Esophagus muscularis mucosa (tissue), 3 donors: Measurements from ENCODE around the gene DNAH6.

Experiments
- EP300 ChIP-seq: sonication (generic); formaldehyde crosslinking; IDR thresholded peaks from one replicate; pipeline ENCODE4 v1.6.1; 2017; ENCODE audit warnings: antibody characterized with exemption
- TF ChIP-seq, protein P1 (sequence below), 3 experiments: fragments of 200-600 bp in 2 of 3; fragments of 450-650 bp in 1 of 3; sonication (generic) in 2 of 3; IDR thresholded peaks; one replicate each; pipeline ENCODE4 v1.5.1; 2017 to 2019; ENCODE audit warnings: antibody characterized with exemption in 3 of 3, mild to moderate bottlenecking in 2 of 3, moderate library complexity in 1 of 3

DNA sequence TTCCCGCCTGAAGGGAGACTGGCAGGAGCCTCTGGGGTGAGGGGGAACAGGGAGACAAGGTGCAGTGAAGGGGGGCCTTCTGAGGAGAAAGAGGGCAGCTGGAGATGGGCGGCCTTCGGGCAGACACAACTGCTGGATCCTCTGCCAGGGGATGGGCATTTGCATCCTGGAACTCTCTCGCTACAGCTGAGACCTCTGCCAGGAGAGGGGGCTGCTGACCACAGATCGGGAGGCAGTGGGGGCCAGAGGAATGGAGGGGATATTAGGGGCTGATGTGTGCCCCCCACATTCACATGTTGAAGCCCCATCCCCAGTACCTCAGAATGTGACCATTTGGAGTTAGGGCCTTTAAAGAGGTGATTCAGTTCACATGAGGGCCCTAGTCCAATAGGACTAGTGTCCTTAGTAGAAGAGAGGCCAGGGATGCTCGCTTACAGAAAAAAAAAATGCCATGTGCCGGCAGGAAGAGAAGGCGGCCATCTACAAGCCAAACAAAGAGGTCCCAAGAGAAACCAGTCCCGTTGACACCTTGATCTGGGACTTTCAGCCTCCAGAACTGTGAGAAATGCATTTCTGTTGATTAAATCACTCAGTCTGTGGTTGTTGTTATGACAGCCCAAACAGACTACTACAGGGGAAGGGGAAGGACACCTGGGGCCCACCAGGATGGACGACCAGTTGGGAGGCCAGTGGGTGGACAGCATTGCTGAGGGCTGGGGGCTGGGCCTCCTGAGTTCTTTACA, 314.6 kb downstream of the DNAH6 start:
- no peak for TF ChIP-seq EP300
- TF ChIP-seq, protein P1, sequence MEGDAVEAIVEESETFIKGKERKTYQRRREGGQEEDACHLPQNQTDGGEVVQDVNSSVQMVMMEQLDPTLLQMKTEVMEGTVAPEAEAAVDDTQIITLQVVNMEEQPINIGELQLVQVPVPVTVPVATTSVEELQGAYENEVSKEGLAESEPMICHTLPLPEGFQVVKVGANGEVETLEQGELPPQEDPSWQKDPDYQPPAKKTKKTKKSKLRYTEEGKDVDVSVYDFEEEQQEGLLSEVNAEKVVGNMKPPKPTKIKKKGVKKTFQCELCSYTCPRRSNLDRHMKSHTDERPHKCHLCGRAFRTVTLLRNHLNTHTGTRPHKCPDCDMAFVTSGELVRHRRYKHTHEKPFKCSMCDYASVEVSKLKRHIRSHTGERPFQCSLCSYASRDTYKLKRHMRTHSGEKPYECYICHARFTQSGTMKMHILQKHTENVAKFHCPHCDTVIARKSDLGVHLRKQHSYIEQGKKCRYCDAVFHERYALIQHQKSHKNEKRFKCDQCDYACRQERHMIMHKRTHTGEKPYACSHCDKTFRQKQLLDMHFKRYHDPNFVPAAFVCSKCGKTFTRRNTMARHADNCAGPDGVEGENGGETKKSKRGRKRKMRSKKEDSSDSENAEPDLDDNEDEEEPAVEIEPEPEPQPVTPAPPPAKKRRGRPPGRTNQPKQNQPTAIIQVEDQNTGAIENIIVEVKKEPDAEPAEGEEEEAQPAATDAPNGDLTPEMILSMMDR (IDR thresholded peaks at IDR 0.05): no peak
